LNCaP clone FGC (cell line): ENCODE measurements around the gene FNDC3B.

Experiments used
- DNase-seq: peaks from one replicate; pipeline ENCODE4 v3.0.0-alpha.2; 2011; ENCODE audit warnings: low read depth
- H3K4me3 ChIP-seq: 2 replicates; pipeline ENCODE4 v1.5.1; 2011; ENCODE audit warnings: mild to moderate bottlenecking, low read depth, low read length, control low read depth
- CTCF ChIP-seq: IDR thresholded peaks from 2 replicates; pipeline ENCODE4 v1.5.1; 2012; ENCODE audit warnings: mild to moderate bottlenecking; ENCODE audit not compliant: control insufficient read depth, insufficient read depth; ENCODE audit errors: extremely low read depth

The FNDC3B gene

GRCh38 chr3:172442606-172443005, 403.2 kb downstream of the FNDC3B start:
- no peak for TF ChIP-seq CTCF
- H3K4me3 ChIP-seq: no peak overlapping the region
- no peak for DNase-seq

GRCh38 chr3:172444821-172445220, 405.4 kb downstream of the FNDC3B start:
- DNase-seq: no peak
- TF ChIP-seq CTCF: no peak
- no peak overlapping the region for H3K4me3 ChIP-seq

GRCh38 chr3:172446198-172446597, 406.8 kb downstream of the FNDC3B start:
- TF ChIP-seq CTCF: no peak
- H3K4me3 ChIP-seq: no peak overlapping the region
- no peak for DNase-seq

- no peak for TF ChIP-seq CTCF
- DNase-seq: no peak
- no peak within 1 kb of the TSS for H3K4me3 ChIP-seq
These were observed 408.5 kb downstream of the FNDC3B start, which contains the start of gene GHSR for GRCh38 chr3:172447611-172448579. Gene GHSR, minus strand, starts transcription at chr3:172448456. Its CDS starts 43 bp downstream, at chr3:172448413.

- no peak for TF ChIP-seq CTCF
- DNase-seq: no peak
- H3K4me3 ChIP-seq: no peak overlapping the region
These were observed 409.5 kb downstream of the FNDC3B start for GRCh38 chr3:172448661-172449465.

GRCh38 chr3:172449466-172450149, 410.2 kb downstream of the FNDC3B start:
- DNase-seq: no peak
- H3K4me3 ChIP-seq: no peak overlapping the region
- TF ChIP-seq CTCF: no peak
